ENCODE data around the gene FGF6.

GRCh38 chr12:4434301-4434700, 11.3 kb downstream of the FGF6 start:
- TF ChIP-seq CTCF (IDR thresholded peaks at IDR 0.05; ENCODE audit: insufficient read depth, low read depth, low read length) (no peak), EZH2 (IDR thresholded peaks at IDR 0.05; ENCODE audit: insufficient read depth, low read length) (no peak)
